MM.1S (cell line): ENCODE data around the gene CACNA2D1.

Source experiments
- EZH2 ChIP-seq: fragments of 300-600 bp; sonication (generic); optimal IDR thresholded peaks from 2 replicates; pipeline ENCODE3; 2017; ENCODE audit warnings: low read depth, mild to moderate bottlenecking, antibody characterized with exemption, low read length, mixed read lengths
- TF ChIP-seq, protein P1 (sequence below): fragments of 300-600 bp; sonication (generic); IDR thresholded peaks from 2 replicates; pipeline ENCODE4 v1.5.1; 2016; ENCODE audit warnings: antibody characterized with exemption, low read length, mixed read lengths

DNA sequence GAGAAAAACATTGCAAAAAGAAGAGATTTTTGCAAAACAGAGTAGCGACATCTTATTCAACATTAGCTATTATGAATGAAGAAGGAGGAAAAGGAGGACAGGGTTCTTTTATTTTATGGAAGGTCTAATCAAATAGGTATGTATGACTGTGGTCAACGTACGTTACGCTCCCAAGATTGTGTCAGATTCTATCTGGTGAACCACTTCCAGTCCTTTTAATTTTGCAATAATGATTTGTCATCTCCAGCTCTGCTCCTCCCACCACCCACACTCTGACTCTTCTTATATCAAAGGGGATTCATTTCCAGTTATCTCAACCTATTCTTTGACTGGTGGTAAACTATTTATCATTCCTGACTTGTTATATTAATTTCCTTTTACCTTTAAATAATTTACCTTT lies 259.9 kb downstream of the CACNA2D1 start:
- TF ChIP-seq, protein P1, sequence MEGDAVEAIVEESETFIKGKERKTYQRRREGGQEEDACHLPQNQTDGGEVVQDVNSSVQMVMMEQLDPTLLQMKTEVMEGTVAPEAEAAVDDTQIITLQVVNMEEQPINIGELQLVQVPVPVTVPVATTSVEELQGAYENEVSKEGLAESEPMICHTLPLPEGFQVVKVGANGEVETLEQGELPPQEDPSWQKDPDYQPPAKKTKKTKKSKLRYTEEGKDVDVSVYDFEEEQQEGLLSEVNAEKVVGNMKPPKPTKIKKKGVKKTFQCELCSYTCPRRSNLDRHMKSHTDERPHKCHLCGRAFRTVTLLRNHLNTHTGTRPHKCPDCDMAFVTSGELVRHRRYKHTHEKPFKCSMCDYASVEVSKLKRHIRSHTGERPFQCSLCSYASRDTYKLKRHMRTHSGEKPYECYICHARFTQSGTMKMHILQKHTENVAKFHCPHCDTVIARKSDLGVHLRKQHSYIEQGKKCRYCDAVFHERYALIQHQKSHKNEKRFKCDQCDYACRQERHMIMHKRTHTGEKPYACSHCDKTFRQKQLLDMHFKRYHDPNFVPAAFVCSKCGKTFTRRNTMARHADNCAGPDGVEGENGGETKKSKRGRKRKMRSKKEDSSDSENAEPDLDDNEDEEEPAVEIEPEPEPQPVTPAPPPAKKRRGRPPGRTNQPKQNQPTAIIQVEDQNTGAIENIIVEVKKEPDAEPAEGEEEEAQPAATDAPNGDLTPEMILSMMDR: no peak
- TF ChIP-seq EZH2: no peak
